ENCODE results near the gene ZCCHC12. TPM values are rescaled to one million over a fixed set of nuclear protein-coding genes. Genes with fewer than 3 reads are reported as not detected.

The ZCCHC12 gene
- total RNA-seq, 4 donors from 2014 or later = 0.17 to 0.29 TPM; not detected in 2

DNA sequence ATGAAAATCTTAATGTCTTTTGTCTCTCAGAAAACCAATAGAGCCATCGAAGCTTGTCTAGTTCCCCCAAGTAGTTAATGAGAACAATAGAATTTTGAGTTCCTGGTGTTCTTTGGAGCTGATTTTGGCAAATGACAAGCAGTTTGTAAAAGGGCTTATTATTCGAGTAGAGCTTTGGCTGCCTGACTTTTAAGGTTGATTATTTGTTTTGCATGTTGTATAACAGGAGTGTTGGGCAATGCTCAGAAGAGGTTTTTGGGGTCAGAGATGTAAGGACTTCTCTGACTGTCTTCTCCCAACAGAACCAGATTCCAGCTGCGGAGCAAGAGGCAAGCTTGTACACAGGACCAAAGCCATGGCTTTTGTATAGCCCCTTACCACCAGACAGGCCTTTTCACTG lies 30.0 kb downstream of the ZCCHC12 start:
- DNase-seq (ENCODE audit: low spot score in 2 of 2) = no peak
- no peak overlapping the region for H3K4me3 ChIP-seq (ENCODE audit: low read depth, poor library complexity, severe bottlenecking)
- 47 to 48% methylated on average over 3 of the region's 3 CpGs for WGBS, 2 donors
- intact Hi-C loops (cut with DNase I; ENCODE audit: low total_unique reads) = loop anchor here (5.0 kb wide), 1 partner anchor 154 kb away; no protein-coding TSS in a partner anchor
- TF ChIP-seq, protein P1, sequence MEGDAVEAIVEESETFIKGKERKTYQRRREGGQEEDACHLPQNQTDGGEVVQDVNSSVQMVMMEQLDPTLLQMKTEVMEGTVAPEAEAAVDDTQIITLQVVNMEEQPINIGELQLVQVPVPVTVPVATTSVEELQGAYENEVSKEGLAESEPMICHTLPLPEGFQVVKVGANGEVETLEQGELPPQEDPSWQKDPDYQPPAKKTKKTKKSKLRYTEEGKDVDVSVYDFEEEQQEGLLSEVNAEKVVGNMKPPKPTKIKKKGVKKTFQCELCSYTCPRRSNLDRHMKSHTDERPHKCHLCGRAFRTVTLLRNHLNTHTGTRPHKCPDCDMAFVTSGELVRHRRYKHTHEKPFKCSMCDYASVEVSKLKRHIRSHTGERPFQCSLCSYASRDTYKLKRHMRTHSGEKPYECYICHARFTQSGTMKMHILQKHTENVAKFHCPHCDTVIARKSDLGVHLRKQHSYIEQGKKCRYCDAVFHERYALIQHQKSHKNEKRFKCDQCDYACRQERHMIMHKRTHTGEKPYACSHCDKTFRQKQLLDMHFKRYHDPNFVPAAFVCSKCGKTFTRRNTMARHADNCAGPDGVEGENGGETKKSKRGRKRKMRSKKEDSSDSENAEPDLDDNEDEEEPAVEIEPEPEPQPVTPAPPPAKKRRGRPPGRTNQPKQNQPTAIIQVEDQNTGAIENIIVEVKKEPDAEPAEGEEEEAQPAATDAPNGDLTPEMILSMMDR (IDR thresholded peaks at IDR 0.05) = no peak
- no peak for TF ChIP-seq POLR2A (IDR thresholded peaks at IDR 0.05)

GRCh38 chrX:118855681-118856310 lies 32.2 kb downstream of the ZCCHC12 start:
- intact Hi-C loops (cut with DNase I; ENCODE audit: low total_unique reads) = no loop called here
- DNase-seq (ENCODE audit: low spot score in 2 of 2) = no peak
- H3K4me3 ChIP-seq (ENCODE audit: low read depth, poor library complexity, severe bottlenecking) = no peak overlapping the region
- 86 to 87% methylated on average over 3 of the region's 3 CpGs for WGBS, 2 donors
- TF ChIP-seq, protein P1 (IDR thresholded peaks at IDR 0.05) = no peak
- TF ChIP-seq POLR2A (IDR thresholded peaks at IDR 0.05) = no peak

DNA sequence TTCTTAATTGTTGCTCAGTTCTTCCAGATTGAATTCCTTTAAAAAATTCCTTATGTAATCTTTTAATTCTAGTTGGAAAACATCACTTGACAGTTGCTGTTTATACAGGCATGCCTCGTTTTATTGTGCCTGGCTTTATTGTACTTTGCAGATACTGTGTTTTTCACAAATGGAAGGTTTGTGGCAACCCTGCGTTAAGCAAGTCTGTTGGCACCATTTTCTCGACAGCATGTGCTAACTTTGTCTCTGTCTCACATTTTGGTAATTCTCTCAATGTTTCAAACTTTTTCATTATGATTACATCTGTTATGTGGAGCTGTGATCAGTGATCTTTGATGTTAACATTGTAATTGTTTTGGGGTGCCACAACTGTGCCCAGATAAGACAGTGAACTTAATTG lies 33.4 kb downstream of the ZCCHC12 start:
- TF ChIP-seq POLR2A (IDR thresholded peaks at IDR 0.05) = no peak
- TF ChIP-seq, protein P1 (IDR thresholded peaks at IDR 0.05) = no peak
- no peak for DNase-seq (ENCODE audit: low spot score in 2 of 2)
- H3K4me3 ChIP-seq (ENCODE audit: low read depth, poor library complexity, severe bottlenecking) = no peak overlapping the region
- WGBS, 2 donors = 50 to 64% methylated on average over 3 of the region's 3 CpGs
- intact Hi-C loops (cut with DNase I; ENCODE audit: low total_unique reads) = no loop called here

DNA sequence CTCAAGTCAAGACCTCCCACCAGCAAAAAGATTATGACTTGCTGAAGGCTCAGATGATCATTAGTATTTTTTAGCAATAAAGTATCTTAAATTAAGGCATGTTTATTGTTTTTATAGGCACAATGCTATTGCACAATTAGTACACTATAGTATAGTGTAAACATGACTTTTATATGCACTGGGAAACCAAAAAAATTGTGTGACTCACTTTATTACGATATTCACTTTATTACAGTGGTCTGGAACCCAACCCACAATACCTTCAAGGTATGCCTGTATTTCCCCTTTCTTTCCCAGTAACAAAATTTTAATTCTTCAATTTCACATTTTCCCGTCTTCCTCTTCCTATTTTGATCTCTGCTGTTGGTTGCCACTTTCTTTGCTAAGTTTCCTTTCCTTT lies 37.7 kb downstream of the ZCCHC12 start:
- DNase-seq (ENCODE audit: low spot score in 2 of 2) = no peak
- 54 to 74% methylated on average over 2 of the region's 2 CpGs for WGBS, 2 donors
- TF ChIP-seq, protein P1 (IDR thresholded peaks at IDR 0.05) = no peak
- no peak for TF ChIP-seq POLR2A (IDR thresholded peaks at IDR 0.05)
- H3K4me3 ChIP-seq (ENCODE audit: low read depth, poor library complexity, severe bottlenecking) = no peak overlapping the region
- intact Hi-C loops (cut with DNase I; ENCODE audit: low total_unique reads) = no loop called here

GRCh38 chrX:118862091-118862490 lies 38.5 kb downstream of the ZCCHC12 start:
- 40 to 73% methylated on average over 1 of the region's 1 CpG for WGBS, 2 donors
- DNase-seq (ENCODE audit: low spot score in 2 of 2) = no peak
- no peak overlapping the region for H3K4me3 ChIP-seq (ENCODE audit: low read depth, poor library complexity, severe bottlenecking)
- intact Hi-C loops (cut with DNase I; ENCODE audit: low total_unique reads) = no loop called here
- no peak for TF ChIP-seq POLR2A (IDR thresholded peaks at IDR 0.05)
- TF ChIP-seq, protein P1 (IDR thresholded peaks at IDR 0.05) = no peak

DNA sequence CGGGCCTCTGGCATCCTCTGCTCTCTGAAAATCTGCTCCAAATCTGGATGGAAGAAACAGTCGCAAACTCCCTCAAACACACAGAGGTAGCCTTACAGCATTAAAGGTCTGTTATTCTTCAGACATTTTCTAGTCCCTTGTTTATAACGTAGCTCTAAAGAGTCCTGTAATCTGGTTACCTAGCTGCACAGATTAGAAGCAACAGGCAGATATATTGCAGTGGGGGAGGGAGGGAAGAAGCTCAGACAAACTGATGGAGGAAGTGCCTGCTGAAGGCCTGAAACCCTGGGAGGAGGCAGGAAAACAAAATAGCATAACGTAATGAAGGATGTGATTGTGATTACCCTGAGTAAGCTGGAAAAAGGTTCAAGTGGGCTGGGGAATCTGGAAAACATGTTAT lies 39.4 kb downstream of the ZCCHC12 start:
- H3K4me3 ChIP-seq (ENCODE audit: low read depth, poor library complexity, severe bottlenecking) = no peak overlapping the region
- intact Hi-C loops (cut with DNase I; ENCODE audit: low total_unique reads) = no loop called here
- TF ChIP-seq POLR2A (IDR thresholded peaks at IDR 0.05) = no peak
- TF ChIP-seq, protein P1 (IDR thresholded peaks at IDR 0.05) = no peak
- no peak for DNase-seq (ENCODE audit: low spot score in 2 of 2)
- 67 to 78% methylated on average over 4 of the region's 4 CpGs for WGBS, 2 donors
